HG02610 (cell line): ENCODE results near the gene PNPLA1.

Experiments used
- ATAC-seq: cut with Tn5 transposase; IDR thresholded peaks from one replicate; pipeline ENCODE4 v1.9.1; 2021; ENCODE audit warnings: mild to moderate bottlenecking, moderate library complexity; ENCODE audit not compliant: unreplicated experiment

The PNPLA1 gene

DNA sequence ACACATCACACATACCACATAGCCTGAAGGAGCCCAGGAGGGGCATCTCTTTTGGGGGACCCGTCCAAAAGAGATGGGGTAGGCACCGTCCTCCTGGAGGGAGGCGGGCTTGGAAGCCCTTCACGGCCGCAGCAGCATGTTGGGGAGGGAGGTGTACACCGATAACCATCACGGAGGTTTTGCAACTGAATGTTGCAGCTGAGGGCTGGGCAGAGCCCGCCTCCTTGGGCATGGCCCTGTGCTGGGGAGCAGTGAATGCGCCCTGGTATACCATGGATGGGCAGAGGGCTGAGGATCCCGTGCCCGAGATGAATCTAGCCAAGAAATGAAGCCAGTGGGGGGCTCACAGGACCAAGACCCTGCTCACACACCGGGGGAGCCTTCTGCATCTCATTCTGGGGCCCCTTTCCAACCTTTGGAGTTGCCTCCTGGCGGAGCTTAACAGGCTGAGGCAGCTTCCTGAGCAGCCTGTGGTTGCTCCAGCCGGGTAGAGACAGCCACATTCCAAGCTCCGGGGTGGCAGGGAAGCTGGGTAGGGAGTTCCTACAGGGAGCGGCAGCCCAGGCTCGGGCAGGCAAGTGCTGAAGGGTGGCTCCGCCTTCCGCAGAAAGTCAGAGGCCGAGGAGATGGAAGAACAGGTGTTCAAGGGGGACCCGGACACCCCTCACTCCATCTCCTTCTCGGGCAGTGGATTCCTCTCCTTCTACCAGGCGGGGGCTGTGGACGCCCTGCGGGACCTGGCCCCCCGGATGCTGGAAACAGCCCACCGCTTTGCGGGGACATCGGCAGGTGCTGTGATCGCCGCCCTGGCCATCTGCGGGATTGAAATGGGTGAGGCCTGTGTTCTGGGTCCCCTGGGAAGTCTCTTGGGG is at the start of gene PNPLA1:
Gene PNPLA1 (plus strand): TSS at position 227 of the 872 bp plus-strand sequence. CDS start 400 bp downstream, at position 627.
- no peak for ATAC-seq

DNA sequence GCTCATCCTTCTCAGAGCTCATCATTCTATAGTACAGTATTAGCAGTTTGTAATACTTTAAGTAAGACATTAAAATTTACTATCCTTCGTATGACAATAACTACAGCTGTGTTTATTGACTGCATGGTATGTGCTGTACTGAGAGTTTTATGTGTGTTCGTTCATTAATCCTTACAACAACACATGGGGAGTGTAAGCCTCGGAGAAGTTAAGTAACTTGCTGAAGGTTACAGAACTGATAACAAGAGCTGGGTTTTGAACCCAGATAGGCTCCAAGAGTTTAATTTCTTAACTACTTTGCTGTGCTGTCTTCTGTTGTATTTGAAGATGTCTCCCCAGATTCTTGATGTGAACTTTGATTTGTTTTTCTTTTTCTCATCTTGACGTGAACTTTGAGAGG is 49.6 kb upstream of the PNPLA1 start:
- ATAC-seq = no peak

GRCh38 chr6:36221674-36222073 is 48.2 kb upstream of the PNPLA1 start:
- no peak for ATAC-seq

- ATAC-seq = no peak
These were observed 46.9 kb upstream of the PNPLA1 start for GRCh38 chr6:36222924-36223323.

DNA sequence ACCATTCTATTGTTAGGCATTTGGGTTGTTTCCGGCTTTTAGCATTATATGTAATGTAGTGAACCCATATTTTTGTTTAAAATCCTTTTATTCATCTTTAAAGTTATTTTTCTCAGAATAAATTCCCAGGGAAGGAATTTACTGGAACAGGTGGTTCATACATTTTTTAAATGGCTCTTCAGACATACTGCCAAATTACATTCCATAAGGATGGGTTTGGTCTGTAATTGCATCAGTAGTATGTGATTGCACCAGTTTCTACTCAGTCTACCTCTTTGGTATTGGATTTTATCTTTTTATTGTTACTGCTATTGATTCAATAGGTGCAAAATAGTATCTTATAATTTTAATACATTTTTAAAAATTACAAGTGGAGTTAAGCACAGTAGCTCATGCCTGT is 46.2 kb upstream of the PNPLA1 start:
- no peak for ATAC-seq

DNA sequence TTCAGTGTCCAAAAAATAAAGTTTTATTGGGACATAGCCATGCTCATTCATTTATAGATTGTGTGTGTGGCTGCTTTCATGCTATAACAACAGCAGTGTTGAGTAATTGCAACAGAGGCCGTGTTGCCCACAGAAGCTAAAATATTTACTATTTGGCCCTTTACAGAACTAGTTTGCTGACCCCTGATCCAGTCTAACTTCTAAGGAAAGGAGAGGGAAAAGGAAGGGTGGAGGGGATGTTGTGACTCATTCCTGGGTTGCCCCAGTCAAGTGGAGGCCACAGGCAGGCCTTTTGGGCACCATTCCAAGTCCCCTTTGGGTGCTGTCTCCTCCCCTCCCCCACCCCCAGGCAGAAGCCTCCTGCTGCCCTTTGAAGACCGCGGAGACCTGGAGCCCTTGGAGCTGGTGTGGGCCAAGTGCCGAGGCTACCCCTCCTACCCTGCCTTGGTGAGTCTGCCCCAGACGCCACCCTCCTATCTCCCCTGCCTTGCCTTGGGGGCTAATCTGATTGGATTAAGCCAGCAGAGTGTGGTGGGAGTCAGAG is 44.9 kb upstream of the PNPLA1 start:
- ATAC-seq = no peak

DNA sequence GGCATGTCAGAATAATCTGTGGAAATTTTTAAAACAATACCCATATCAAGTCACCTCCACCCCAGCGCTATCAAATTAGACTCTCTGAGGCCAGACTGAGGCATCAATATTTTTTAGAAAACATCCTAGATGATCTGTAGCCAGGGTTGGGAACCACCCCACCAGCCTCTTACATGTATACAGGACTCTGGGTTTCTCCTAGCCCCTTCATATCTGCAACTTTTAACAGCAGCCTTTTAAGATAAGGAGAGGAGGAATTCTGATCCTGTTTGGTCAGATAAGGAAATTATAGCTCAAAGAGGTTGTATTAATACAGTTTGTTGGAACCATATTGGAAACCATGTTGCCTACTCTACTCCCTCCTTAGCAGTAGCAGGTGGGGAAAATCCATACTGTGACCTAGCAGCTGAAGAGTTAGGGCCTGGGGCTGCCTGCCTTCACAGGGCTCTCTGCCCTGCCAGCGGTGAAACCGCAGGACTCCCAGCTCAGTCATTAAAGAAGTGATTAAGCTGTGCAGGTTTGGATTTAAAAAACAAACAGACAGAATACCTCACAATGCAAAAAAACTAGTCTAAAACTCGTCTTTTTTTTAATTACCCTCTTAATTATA is 43.3 kb upstream of the PNPLA1 start:
- ATAC-seq = no peak

- ATAC-seq = no peak
These were observed 42.3 kb upstream of the PNPLA1 start for GRCh38 chr6:36227379-36228228.

GRCh38 chr6:36229223-36229622 is 40.6 kb upstream of the PNPLA1 start:
- ATAC-seq = no peak

DNA sequence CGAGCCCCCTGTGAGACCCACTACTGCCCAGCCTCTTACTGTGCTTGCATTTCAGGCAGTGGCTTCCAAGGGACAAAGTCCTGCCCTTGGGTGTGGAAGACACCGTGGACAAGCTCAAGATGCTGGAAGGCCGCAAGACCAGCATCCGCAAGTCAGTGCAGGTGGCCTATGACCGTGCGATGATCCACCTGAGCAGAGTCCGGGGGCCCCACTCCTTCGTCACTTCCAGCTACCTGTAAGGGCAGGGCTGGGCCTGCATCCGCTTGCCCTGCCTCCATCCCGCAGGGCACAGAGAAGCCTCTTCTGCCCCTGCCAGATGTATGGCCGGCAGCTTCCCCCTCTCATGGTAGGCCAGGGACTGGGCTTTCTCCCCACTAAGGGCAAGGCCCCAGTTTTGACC is 39.5 kb upstream of the PNPLA1 start:
- ATAC-seq = no peak

DNA sequence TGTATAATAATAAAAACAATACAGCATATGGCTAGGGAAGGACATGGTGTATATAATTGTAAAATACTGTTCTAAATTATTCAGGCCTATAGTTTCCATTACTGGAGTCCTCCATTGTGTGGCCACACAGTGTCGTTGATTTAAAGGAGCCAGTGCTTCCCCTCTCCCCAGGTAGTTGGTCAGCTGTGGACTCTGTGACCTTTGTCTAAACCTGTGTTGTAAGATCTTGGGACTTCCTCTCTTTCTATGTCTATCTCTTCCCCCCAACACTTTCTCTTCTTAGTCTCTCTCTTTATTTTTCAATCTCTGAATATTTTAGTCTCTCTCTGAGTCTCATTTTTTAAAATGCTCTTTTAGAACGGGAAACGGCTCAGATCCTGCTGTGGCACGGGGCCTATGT is 37.7 kb upstream of the PNPLA1 start:
- ATAC-seq = no peak

GRCh38 chr6:36235309-36235708 is 34.6 kb upstream of the PNPLA1 start:
- ATAC-seq = no peak

GRCh38 chr6:36235862-36236261 is 34.0 kb upstream of the PNPLA1 start:
- ATAC-seq = no peak

DNA sequence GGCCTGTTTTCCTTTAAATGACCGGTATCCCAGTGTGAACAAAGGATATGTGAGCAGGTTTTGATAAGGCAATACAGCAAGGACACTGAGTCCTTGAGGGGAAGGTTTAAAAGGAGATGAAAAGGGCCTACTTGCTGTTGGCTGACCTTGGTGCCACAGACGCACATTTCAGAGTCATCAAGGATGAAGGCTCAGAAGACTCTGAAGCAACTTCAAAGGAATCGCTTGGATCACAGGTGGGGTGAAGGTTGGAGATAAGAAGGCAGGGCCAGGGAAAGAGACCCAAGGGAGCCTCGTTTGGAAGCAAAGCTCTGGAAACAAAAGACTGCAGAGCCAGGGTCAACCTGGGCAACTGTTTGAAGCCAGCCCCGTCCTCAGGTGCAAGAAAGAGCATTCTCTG is 30.1 kb upstream of the PNPLA1 start:
- no peak for ATAC-seq

DNA sequence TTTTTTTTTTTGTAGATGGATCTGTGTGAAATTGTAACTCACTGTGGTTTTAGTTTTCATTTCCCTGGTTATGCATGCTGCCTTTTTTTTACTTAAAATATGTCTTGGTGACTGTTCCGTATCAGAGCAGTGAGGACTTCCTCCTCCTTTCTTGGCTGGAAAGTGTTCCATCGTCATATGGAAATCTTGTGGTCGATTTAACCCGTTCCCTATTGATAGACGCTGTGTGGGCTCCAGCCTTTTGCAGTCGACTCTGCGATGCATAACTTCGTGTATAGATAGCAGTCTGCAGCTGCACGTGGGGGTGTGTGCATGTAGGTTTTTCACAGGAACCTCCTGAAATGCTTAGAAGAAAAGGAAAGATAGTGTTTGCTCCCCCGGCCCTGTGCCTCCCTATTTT is 28.1 kb upstream of the PNPLA1 start:
- ATAC-seq = peak; percentile 67

- ATAC-seq = no peak
These were observed 27.7 kb upstream of the PNPLA1 start for GRCh38 chr6:36242161-36242560.

DNA sequence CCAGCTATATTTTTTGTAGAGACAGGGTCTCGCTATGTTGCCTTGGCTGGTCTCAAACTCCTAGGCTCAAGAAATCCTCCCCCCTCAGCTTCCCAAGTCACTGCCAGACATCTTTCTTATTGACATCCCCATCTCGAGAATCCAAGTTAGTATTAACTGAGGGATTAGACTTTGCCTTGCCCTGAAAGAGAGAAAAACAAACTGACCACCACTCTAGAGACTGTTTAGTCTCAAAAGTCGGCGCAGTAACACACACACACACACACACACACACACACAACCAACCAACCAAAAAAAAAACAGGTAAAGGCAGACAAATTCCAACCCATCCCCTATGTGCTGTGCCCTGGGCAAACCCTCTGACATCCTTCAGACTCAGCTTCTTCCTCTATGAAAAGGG is 27.2 kb upstream of the PNPLA1 start:
- ATAC-seq = no peak

DNA sequence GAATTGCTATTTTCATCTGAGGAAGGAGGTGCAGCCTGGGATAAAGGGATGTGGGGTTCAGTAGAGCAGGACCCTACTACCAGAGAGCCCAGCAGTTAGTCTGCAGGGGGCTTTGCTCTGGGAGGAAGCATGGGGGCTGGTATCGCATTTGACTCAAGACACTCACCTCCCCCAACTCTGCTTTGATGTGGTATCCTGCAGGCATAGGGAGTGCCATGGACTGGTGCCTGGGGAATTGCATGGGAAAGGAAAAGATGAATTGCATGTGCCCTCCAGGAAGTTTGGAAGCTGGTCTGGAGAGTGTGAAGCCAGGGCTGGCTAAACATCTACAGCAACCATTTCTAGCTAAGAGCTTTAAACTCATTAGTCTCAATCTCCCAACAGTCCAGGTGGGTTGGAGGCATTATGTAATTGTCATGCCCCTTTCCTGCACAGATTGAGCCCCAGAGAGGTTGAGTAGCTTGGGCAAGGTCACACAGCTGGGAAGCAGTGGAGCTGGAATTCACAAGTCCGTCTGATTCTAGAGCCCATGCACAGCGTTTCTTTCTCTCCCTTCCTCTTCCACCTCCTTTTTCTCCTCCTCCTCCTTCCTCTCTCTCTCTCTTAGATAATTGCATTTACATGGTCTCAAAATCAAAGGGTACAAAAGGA is 26.2 kb upstream of the PNPLA1 start:
- ATAC-seq = no peak

DNA sequence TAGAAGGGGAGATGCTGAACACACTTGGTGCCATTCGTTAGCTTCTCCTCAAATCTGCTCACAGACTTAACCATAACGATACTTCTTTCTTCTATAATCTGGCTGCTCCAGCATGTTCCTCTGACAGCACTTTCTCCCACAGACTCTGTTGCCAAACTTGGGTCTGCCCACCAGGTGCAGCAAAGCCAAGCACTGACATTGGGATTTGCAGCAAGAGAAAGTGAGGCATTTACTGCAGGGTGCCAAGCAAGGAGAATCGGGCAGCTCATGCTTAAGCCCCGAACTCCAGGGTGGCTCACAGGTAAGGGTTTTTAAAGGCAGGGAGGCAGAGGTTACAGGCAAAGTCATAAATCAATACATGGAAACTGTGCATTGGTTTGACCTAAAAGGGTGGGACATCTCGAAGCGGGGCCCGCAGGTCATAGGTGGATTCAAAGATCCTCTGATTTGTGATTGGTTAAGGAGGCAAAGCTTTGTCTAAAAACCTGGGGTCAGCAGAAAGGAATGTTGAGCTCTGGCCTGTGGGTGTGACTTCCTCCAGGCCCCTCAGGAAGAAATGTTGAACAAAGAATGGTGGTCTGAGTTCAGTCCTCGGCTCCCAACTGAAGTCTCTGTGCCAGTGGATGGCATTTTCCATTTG is 25.1 kb upstream of the PNPLA1 start:
- ATAC-seq = no peak

DNA sequence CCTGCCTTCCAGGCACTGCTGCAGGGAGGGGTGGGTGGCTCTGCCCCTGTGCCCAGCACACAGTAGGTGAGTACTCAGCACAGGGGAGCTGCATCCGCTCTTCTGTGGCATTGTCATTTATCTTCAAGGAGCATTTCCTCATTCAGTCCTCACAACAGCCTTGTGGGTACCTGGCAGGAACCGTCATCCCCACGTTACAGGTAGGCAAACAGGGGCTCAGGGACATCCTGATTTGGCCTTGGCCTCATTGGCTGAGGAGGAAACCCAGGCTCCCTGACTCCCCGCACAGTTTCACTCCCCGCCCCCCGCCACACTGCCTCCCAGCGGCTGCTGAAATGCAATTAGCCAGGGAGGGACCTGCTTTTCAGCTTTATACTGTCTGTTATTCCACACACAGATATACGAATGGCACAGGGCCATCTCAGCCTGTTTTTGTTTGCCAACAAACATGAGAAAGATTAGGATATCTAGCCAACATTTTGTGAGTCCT is 24.2 kb upstream of the PNPLA1 start:
- ATAC-seq = no peak
